Adrenal gland (tissue), 12 donors: ENCODE measurements around the gene SDHC. TPM values are rescaled to one million over a fixed set of nuclear protein-coding genes. Genes with fewer than 3 reads are reported as not detected.
"Not testable (repeated sequence)": the region's sequence is repeated elsewhere in the genome, so short reads cannot be mapped to it uniquely, and the experiment has no call there.

Experiments used
- DNase-seq, 7 donors: peaks; one replicate each; pipeline ENCODE4 v3.0.0-alpha.2; 2019 to 2020
- H3K27ac ChIP-seq, 5 donors: fragments of 200-600 bp; sonication (generic) in 4 of 5; 1 replicate in 3 of 5; 2 replicates in 2 of 5; pipeline versions ENCODE4 v1.5.1 to v1.8.0; 2016 to 2020; ENCODE audit warnings: mild to moderate bottlenecking in 1 of 5
- H3K27me3 ChIP-seq: fragments of 200-600 bp; 2 replicates; pipeline ENCODE4 v1.8.0; 2021
- H3K36me3 ChIP-seq, 2 donors: fragments of 200-600 bp; replicated peaks in 1 of 2; 1 replicate in 1 of 2; 2 replicates in 1 of 2; pipeline versions ENCODE4 v1.5.1 to v1.8.0; 2018 to 2022
- H3K4me1 ChIP-seq, 2 donors: fragments of 200-600 bp; replicated peaks in 1 of 2; 1 replicate in 1 of 2; 2 replicates in 1 of 2; pipeline versions ENCODE4 v1.5.1 to v1.8.0; 2018 to 2021
- H3K4me3 ChIP-seq, 4 donors: fragments of 200-600 bp; sonication (generic) in 3 of 4; one replicate each; pipeline ENCODE4 v1.5.1; 2016 to 2018
- H3K9me3 ChIP-seq, 3 donors: fragments of 200-600 bp; sonication (generic) in 1 of 3; replicated peaks in 1 of 3; 1 replicate in 2 of 3; 2 replicates in 1 of 3; pipeline versions ENCODE4 v1.5.1 to v1.8.0; 2016 to 2021
- CTCF ChIP-seq, 6 experiments: fragments of 450-650 bp in 4 of 6; fragments of 200-600 bp in 2 of 6; sonication (generic) in 1 of 6; IDR thresholded peaks; 1 replicate in 5 of 6; 2 replicates in 1 of 6; pipeline versions ENCODE4 v1.5.1 to v1.8.0; 2016 to 2021; ENCODE audit warnings: antibody characterized with exemption in 6 of 6, mild to moderate bottlenecking in 2 of 6, moderate library complexity in 1 of 6
- POLR2A ChIP-seq, 2 donors: fragments of 450-650 bp; IDR thresholded peaks; one replicate each; pipeline ENCODE4 v1.6.1; 2017; ENCODE audit warnings: antibody characterized with exemption in 2 of 2, mild to moderate bottlenecking in 2 of 2, moderate library complexity in 1 of 2
- WGBS, 4 donors: extraction: QIAGEN DNeasy Blood & Tissue Kit in 2 of 4; methylation state at CpG; one replicate each; pipeline versions ENCODE4 v1.1.5 to v1.1.7; 2013 to 2017; 5-methylcytosine and 5-hydroxymethylcytosine counted together
- intact Hi-C, 2 donors: fragments of 100-400 bp; cut with DNase I; formaldehyde crosslinking; loops; one replicate each; pipeline versions ENCODE4 v1.14.1 to v1.15.0; 2022 to 2023
- polyA plus RNA-seq, 3 donors: library from polyadenylated mRNA; stranded (reverse); fragments of 200-250 nt in 2 of 3; fragments of 350-450 nt in 1 of 3; fragmentation: Illumina TruSeq in 1 of 3; extraction: RNeasy Lipid Tissue Mini Kit (QIAGEN cat#74804) in 1 of 3; gene quantifications; one replicate each; pipeline ENCODE4 v1.2.3, GENCODE V29; 2013 to 2014
- total RNA-seq, 9 donors: library from RNA; depleted of rRNA in 4 of 9; stranded (reverse); fragments of >200 nt in 4 of 9; fragments of 120-200 nt in 1 of 9; fragmentation: NEBNext Ultra II Directional in 1 of 9; extraction: Animal tissue kit (Norgen Biotek cat#: 25700) in 1 of 9; gene quantifications; one replicate each; pipeline versions ENCODE4 v1.1.0 to v1.2.4, GENCODE V29; 2013 to 2023
- donor health status: healthy with polysubstance abuse.
- donor health status: Bipolar disorder and iron deficiency.
- donor health status: DM: yes; HTN: yes; CAD: no.
- donor health status: DM: no; HTN: no; CAD: no.
- donor health status: DM: no; HTN: no; CAD: no.
- donor health status: DM: yes; HTN: yes; CAD: no.

Gene SDHC
- total and polyA plus RNA-seq, 12 donors = 45.0 to 434 (median 253) TPM

GRCh38 chr1:161307892-161308638 lies 6.1 kb upstream of the SDHC start:
- intact Hi-C loops = loop anchor here (5.0 kb wide), 1 partner anchor 59 kb away; the partner anchor contains the start of gene CFAP126 (in 2 of the 2)
- TF ChIP-seq POLR2A (IDR thresholded peaks at IDR 0.05) (no peak), CTCF (IDR thresholded peaks at IDR 0.05) (no peak)
- Histone ChIP-seq H3K9me3 (no peaks in the 10 kb centered on the region), H3K27ac (peak overlapping the region in 3 of 5 donors; percentile 0 to 71 (median 16)), H3K27me3 (no peaks in the 10 kb centered on the region), H3K4me3 (no peak overlapping the region), H3K4me1 (peaks cover 16 to 26% of the 10 kb centered on the region in 2 donors), H3K36me3 (peaks cover 0 to 4% of the 10 kb centered on the region in 2 donors)
- WGBS, 4 donors = 42 to 58% (median 48%) methylated on average over 2 of the region's 2 CpGs
- no peak for DNase-seq

- DNase-seq = no peak
- no peak for TF ChIP-seq CTCF (IDR thresholded peaks at IDR 0.05)
- no peak for TF ChIP-seq POLR2A (IDR thresholded peaks at IDR 0.05)
- intact Hi-C loops = loop anchor here (5.0 kb wide), 1 partner anchor 57 kb away; the partner anchor contains the start of gene CFAP126 (in 2 of the 2)
- H3K4me1 ChIP-seq = peaks cover 16 to 28% of the 10 kb centered on the region in 2 donors
- peak within 1 kb of the TSS in 3 of 5 donors; percentile 39 to 45 (median 40) for H3K27ac ChIP-seq
- WGBS, 4 donors = 66 to 85% (median 82%) methylated on average over 2 of the region's 2 CpGs; no CpG with 5 or more reads in 1 of the 4 donors
- H3K9me3 ChIP-seq = no peaks in the 10 kb centered on the region
- H3K36me3 ChIP-seq = no peaks in the 10 kb centered on the region
- no peaks in the 10 kb centered on the region for H3K27me3 ChIP-seq
- no peak within 1 kb of the TSS for H3K4me3 ChIP-seq
Observed at GRCh38 chr1:161309868-161310267, 4.3 kb upstream of the SDHC start, which contains the start of gene MPZ. TSS of gene MPZ (minus strand) at chr1:161309968. CDS start at chr1:161309905, 63 bp downstream.

- Histone ChIP-seq H3K27me3 (no peaks in the 10 kb centered on the region), H3K4me1 (peaks cover 13 to 29% of the 10 kb centered on the region in 2 donors), H3K27ac (peak overlapping the region in 3 of 5 donors; percentile 35 to 45 (median 40)), H3K36me3 (no peaks in the 10 kb centered on the region), H3K9me3 (no peaks in the 10 kb centered on the region), H3K4me3 (no peak overlapping the region)
- peak; percentile 29 to 80 (median 69) for DNase-seq
- TF ChIP-seq POLR2A (IDR thresholded peaks at IDR 0.05) = peak in 1 of 2 donors; percentile 20
- no peak for TF ChIP-seq CTCF (IDR thresholded peaks at IDR 0.05)
- WGBS, 4 donors = 66 to 84% (median 72%) methylated on average over 3 to 4 of the region's 4 CpGs
- intact Hi-C loops = no loop called here
Observed at GRCh38 chr1:161311595-161312181, 2.5 kb upstream of the SDHC start.

- peak overlapping the region in 3 of 4 donors; percentile 45 to 80 (median 74) for H3K4me3 ChIP-seq
- TF ChIP-seq CTCF (IDR thresholded peaks at IDR 0.05) = no peak
- no peak for TF ChIP-seq POLR2A (IDR thresholded peaks at IDR 0.05)
- WGBS, 4 donors = 36 to 38% (median 37%) methylated on average over 28 of the region's 28 CpGs
- no peaks in the 10 kb centered on the region for H3K9me3 ChIP-seq
- H3K27me3 ChIP-seq = no peaks in the 10 kb centered on the region
- peak in 1 of 7 donors; percentile 56 for DNase-seq
- no peaks in the 10 kb centered on the region for H3K36me3 ChIP-seq
- intact Hi-C loops = no loop called here
- H3K27ac ChIP-seq = peak overlapping the region; percentile 83 to 92 (median 91)
- H3K4me1 ChIP-seq = peaks cover 10 to 39% of the 10 kb centered on the region in 2 donors
Observed at GRCh38 chr1:161313554-161314200, 504 bp upstream of the SDHC start.

- intact Hi-C loops, H3K9me3 ChIP-seq, H3K36me3 ChIP-seq, H3K27ac ChIP-seq, H3K4me3 ChIP-seq, H3K27me3 ChIP-seq, DNase-seq: not testable (repeated sequence)
- 81 to 84% (median 82%) methylated on average over 17 of the region's 17 CpGs for WGBS, 4 donors
- peaks cover 10 to 31% of the 10 kb centered on the region in 2 donors for H3K4me1 ChIP-seq
Observed at GRCh38 chr1:161315841-161316674, 1.9 kb downstream of the SDHC start.
